SIG-M5 treated with dmso at 0.1 percent for 504 hours (cell line): Measurements from ENCODE around the gene HOXC12.

Experiments
- DNase-seq: peaks from one replicate; lab custom pipeline; 2025; ENCODE audit not compliant: unreplicated experiment; lab: John Stamatoyannopoulos, UW

HOXC12 gene

DNA sequence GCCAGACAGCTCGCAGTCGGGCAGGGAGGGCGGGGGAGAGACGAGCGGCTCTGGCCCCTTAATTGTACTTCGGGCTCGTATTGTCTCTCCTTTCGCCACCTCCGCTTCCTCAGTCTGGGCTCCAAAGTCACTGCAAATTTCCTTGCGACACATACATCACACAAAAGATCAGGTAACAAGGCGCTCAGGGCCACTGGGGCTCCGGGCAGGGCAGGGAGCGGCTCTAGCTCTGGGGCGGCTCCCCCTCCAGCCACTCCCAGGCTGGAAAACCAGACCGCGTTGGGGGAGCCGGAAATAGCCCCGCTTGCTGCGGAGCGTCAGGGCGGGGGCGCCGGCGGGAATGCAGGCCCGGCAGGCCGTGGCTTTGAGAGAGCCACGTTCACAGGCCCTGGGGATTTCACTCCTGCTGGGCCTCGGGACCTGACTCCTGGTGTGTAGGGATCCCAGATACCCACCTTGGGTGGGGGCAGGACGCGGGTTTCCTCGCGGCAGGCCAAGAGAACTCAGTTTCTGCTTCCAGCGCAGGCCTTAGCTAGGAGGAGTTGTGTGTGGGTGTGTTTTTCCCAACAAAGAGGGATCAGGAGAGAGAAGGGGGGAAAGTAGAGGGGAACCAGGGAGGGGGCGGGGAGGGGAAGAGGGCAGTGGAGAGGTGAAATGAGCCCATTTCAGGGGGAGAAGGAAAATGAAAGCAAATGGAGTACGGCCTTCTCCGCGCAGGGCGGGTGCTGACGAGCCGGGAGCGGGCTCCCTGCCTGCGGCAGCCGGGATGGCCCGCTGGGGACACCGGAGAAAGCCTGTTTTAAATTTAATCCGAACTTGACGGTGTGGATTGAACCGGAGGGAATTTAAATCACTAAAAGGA lies 40.9 kb downstream of the HOXC12 start:
- DNase-seq: peak; percentile 47

GRCh38 chr12:53996240-53997203 lies 41.8 kb downstream of the HOXC12 start:
- DNase-seq: no peak

DNA sequence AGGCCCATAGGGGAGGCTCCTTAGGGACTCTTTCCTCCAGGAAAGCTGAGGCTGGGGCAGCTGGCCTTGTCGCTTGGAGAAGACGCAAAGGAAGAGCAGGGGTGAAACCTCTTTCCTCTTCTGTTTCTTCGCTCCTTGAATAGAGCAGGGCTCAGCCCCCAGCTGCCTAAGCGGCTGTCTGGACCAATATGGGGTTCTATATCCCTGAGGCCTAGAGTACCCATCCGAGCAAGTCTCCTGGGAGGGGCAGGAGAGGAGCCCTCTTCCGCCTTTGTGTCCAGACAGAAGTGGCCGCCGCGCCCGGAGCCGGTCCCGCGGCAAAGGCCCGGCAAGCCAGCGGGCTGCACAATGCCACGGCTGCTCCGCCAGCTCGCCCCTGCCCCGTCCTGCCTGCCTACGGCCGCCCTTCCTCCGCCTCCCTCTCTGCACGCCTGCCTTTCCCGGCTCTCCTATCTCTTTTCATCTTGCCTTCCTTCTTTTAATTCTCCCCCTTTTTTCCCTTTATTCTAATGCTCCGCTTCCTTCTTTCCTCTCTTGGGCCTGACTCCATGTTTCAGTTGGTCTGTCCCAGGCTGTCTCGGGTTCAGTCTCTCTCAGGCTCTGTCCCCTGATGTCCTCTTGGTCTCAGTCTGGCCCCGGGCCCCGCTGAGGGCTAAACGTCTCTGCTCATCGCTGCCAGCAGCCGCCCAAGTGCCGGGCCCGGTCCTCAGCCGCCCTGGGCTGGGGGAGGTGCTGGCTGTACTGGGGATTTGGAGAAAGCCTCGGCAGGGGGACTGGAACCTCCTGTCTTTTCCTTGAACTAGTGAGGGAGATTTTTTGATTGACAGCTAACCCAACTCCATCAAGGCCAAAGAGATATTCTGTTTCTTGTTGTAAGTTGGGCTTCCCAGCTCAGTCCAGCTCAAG lies 42.8 kb downstream of the HOXC12 start:
- no peak for DNase-seq

GRCh38 chr12:53998110-53998899 lies 43.6 kb downstream of the HOXC12 start:
- DNase-seq: no peak

- DNase-seq: no peak
Observed at GRCh38 chr12:53998900-53999236, 44.2 kb downstream of the HOXC12 start.

DNA sequence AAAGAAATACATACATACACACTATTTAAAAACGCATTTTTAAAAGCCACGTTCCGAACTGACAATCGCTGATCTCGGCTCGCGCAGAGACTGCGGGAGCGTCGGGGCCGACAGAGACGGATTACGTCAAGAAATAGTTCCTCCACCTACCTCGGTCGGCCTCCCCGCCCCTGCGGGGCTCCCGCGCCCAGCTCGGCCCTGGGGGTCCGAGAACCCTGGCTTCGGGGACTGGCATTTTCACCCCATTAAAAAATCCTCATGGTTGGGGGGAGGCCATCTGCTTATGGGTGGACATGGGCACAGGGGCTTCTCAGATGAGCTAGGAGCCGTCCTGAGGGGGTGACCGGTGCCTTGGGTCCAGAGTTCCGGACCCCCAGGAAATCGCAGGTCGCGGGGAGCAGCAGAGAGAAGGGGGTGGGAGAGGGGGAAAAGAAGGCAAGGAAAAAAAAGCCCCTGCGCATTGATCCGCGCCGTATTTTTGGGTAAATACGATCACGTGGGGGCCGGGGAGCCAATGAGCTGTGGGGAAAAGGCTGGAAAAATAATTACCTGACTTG lies 44.9 kb downstream of the HOXC12 start:
- peak; percentile 48 for DNase-seq

- no peak for DNase-seq
Observed at GRCh38 chr12:54000116-54001114, 45.7 kb downstream of the HOXC12 start, which contains the start of gene HOXC9. Gene HOXC9 (plus strand): TSS chr12:54000161. CDS start chr12:54000189, 28 bp downstream.

GRCh38 chr12:54001283-54002187 lies 46.8 kb downstream of the HOXC12 start:
- DNase-seq: no peak

GRCh38 chr12:54002278-54002914 lies 47.7 kb downstream of the HOXC12 start:
- DNase-seq: no peak

GRCh38 chr12:54002915-54003389 lies 48.2 kb downstream of the HOXC12 start:
- DNase-seq: no peak

GRCh38 chr12:54003625-54004024 lies 48.9 kb downstream of the HOXC12 start:
- DNase-seq: no peak

- no peak for DNase-seq
Observed at GRCh38 chr12:54004063-54004840, 49.5 kb downstream of the HOXC12 start.

- no peak for DNase-seq
Observed at GRCh38 chr12:54004841-54005530, 50.3 kb downstream of the HOXC12 start.

GRCh38 chr12:54005531-54005852 lies 50.8 kb downstream of the HOXC12 start:
- no peak for DNase-seq

DNA sequence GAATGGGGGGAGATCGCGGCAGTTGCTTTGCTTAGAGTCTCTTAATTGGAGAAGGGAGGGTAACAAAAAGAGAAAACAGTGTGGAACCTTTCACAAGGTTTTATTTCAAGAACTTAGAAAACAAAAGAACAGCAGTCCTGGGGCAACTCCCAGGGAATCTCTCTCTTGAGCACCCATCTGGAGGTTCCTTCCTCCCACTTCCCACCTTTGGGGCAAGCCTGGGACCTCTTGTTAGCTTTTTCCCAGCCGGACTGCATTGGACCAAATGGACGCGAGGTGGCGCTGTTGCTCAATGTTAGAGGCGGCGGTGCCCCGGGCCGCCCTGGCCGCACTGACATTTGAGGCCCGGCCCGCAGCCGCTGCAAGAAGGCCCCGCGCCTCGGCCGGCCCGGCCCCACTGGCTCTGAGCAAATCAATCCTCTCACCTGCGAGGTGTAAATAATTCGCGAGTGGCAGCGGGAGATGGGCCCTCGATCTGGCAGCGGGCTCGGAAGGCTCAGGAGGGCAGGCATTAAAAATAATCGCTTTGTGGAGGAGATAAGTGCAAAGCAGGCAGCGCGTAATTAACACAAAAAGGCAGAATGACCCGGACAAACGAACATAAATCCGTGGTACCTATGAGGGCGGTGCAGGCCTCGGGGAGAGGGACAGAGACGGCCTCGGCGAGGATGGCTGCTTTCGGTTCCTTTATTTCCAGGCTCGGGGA lies 51.3 kb downstream of the HOXC12 start:
- peak; percentile 70 for DNase-seq
